ENCODE results near the gene INPP4B. TPM values are rescaled to one million over a fixed set of nuclear protein-coding genes. Genes with fewer than 3 reads are reported as not detected.

INPP4B gene
- total RNA-seq, 1 experiment from 2014 or later, result 0.07 TPM

DNA sequence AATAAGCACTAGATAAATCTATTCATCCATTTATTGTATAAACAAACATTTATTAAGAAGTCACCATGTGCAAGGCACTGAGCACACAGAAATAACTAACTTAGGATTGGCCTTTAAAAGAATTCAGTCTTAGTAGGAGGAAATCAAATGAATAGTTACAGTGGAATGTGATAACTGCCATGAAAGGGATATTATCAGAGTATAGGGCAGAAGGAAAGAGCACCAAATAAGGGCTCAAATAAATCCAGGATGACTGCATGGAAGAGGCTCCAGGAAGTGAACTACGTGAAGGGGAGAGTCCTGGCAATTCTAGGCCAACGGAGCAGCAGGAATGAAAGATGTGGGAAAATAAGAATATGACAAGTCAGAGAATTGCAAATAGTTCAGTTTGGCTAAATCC is 406.0 kb downstream of the INPP4B start:
- no peaks in the 10 kb centered on the region for H3K27me3 ChIP-seq (ENCODE audit: insufficient read depth, low read length)
- Mint-ChIP-seq H3K4me3 (no peak overlapping the region), H3K9me3 (peaks cover 3 to 9% of the 10 kb centered on the region in 2 experiments; a peak in 4 of 5 replicates), H3K36me3 (ENCODE audit: insufficient read depth in 1 of 3, low read depth in 3 of 3) (peaks cover 0 to 19% (median 9%) of the 10 kb centered on the region in 3 experiments; a peak in 4 of 7 replicates), H3K27me3 (ENCODE audit: low read depth) (no peaks in the 10 kb centered on the region), H3K27ac (no peak overlapping the region), H3K4me1 (peaks cover 13 to 14% of the 10 kb centered on the region in 2 experiments)
- no peak overlapping the region for H2BK12ac ChIP-seq (ENCODE audit: insufficient read length, low read depth, low read length)
- no peak overlapping the region for H4K5ac ChIP-seq (ENCODE audit: insufficient read length, low read depth, low read length)
- no peaks in the 10 kb centered on the region for H3K79me1 ChIP-seq (ENCODE audit: insufficient read depth, low read depth, low read length, poor library complexity, severe bottlenecking)
- no peaks in the 10 kb centered on the region for H3K4me1 ChIP-seq (ENCODE audit: insufficient read depth, low read length)
- no peak overlapping the region for H3K23ac ChIP-seq (ENCODE audit: insufficient read length, low read depth, low read length)
- H2AK5ac ChIP-seq (ENCODE audit: insufficient read length, low read length), result no peak overlapping the region
- H3K27ac ChIP-seq (ENCODE audit: insufficient read length, low read depth, low read length), result no peak overlapping the region
- H2AFZ ChIP-seq (ENCODE audit: low read length), result no peak overlapping the region
- no peak overlapping the region for H3T11ph ChIP-seq (ENCODE audit: low read length)
- H2BK5ac ChIP-seq (ENCODE audit: insufficient read length, low read length), result no peak overlapping the region
- no peak overlapping the region for H2BK15ac ChIP-seq (ENCODE audit: low read depth, low read length)
- no peaks in the 10 kb centered on the region for H4K20me1 ChIP-seq (ENCODE audit: control insufficient read depth, insufficient read depth, insufficient read length)
- TF ChIP-seq, protein P1, sequence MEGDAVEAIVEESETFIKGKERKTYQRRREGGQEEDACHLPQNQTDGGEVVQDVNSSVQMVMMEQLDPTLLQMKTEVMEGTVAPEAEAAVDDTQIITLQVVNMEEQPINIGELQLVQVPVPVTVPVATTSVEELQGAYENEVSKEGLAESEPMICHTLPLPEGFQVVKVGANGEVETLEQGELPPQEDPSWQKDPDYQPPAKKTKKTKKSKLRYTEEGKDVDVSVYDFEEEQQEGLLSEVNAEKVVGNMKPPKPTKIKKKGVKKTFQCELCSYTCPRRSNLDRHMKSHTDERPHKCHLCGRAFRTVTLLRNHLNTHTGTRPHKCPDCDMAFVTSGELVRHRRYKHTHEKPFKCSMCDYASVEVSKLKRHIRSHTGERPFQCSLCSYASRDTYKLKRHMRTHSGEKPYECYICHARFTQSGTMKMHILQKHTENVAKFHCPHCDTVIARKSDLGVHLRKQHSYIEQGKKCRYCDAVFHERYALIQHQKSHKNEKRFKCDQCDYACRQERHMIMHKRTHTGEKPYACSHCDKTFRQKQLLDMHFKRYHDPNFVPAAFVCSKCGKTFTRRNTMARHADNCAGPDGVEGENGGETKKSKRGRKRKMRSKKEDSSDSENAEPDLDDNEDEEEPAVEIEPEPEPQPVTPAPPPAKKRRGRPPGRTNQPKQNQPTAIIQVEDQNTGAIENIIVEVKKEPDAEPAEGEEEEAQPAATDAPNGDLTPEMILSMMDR (conservative IDR thresholded peaks at IDR 0.05), result no peak
- no peak overlapping the region for H3K18ac ChIP-seq (ENCODE audit: insufficient read length, low read depth, low read length)
- no peaks in the 10 kb centered on the region for H3K9me3 ChIP-seq (ENCODE audit: control insufficient read depth, low read depth, low read length)
- H4K91ac ChIP-seq (ENCODE audit: insufficient read length, low read depth, low read length), result no peak overlapping the region
- H2BK20ac ChIP-seq (ENCODE audit: low read depth, low read length, poor library complexity, severe bottlenecking), result no peak overlapping the region
- DNase-seq, result no peak
- H3K4ac ChIP-seq (ENCODE audit: low read depth, low read length), result no peak overlapping the region
- no peak overlapping the region for H3K14ac ChIP-seq (ENCODE audit: insufficient read depth, low read length)
- no peak overlapping the region for H3K9ac ChIP-seq (ENCODE audit: extremely low read depth, insufficient read length, low read length)
- H2BK120ac ChIP-seq (ENCODE audit: low read depth, low read length, poor library complexity, severe bottlenecking), result no peak overlapping the region
- no CpG with 5 or more reads among the region's 2 CpGs for WGBS (ENCODE audit: extremely low coverage, insufficient read length, low lambda C conversion rate)
- no peak overlapping the region for H3K4me2 ChIP-seq (ENCODE audit: insufficient read depth, insufficient read length, low read length)
- no peaks in the 10 kb centered on the region for H3K23me2 ChIP-seq (ENCODE audit: insufficient read length, low read depth, low read length, poor library complexity, severe bottlenecking)
- H3K56ac ChIP-seq (ENCODE audit: insufficient read length, low read depth, low read length), result no peak overlapping the region
- no peak overlapping the region for H4K8ac ChIP-seq (replicated peaks; ENCODE audit: insufficient read length, low read depth, low read length)
- no peaks in the 10 kb centered on the region for H3K79me2 ChIP-seq (ENCODE audit: insufficient read depth, low read length)

Data from H9 (cell line).